Erythroblast (primary cell): ENCODE measurements around the gene AGAP1.

Experiments used
- DNase-seq, 2 experiments: peaks; one replicate each; lab custom pipeline; 2025; lab: John Stamatoyannopoulos, UW
- GATA1 ChIP-seq: IDR thresholded peaks from 2 replicates; pipeline ENCODE4 v1.6.1; 2011; ENCODE audit warnings: low read depth, mild to moderate bottlenecking, control low read depth, low read length, moderate library complexity
- POLR2A ChIP-seq: IDR thresholded peaks from 2 replicates; pipeline ENCODE4 v1.6.1; 2011; ENCODE audit warnings: mild to moderate bottlenecking, low read length

Gene AGAP1

DNA sequence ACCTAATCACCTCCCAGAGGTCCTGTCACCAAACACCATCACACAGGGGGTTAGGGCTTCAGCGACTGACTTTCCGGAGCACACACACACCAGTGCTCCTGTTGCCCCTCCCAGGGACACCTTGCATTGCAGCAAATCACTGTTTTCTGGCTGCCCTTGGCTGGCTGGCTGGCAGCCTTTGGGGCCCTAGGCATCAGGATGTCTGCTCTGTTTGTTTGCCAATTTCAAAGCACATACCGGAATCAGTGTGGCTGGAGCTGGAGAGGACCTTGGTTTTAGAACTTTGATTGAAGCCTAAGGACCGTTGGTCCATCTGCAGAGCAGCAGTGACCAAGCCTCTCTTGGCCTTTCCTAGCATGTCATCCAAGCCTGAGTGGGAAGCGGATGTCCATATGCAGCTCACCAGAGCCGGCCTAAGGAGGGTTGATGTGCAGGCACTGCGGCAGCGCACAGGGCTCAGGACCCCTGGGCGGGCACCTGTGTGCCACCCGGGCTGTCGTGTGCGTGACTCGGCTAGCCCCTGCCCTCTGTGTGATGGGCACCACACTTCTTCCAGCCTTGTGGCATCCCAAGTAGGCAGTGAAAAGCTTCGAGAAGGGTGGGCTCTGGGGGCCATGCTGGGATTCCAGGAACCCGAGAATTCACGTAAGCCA lies 612.2 kb downstream of the AGAP1 start:
- TF ChIP-seq POLR2A (no peak), GATA1 (no peak)
- no peak for DNase-seq

DNA sequence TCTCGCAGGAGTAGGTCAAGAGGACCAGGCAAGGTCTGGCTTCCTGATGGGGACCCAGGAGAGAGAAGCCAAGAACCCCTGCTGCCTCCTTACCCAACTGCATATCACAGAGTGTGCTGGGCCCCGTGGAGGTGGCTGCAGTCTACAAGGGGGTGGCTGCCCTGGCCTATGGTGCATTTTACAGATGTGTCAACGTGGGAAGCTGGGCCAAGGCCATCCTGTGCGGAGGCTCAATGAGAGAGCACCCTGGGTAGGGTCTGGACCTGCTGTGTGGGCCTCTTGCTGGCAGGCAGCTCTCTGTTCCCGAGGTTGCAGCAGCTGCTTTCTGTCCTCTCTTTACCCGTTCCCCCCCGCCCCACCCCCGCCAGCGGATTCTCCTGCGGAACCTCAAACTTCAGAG lies 612.9 kb downstream of the AGAP1 start:
- DNase-seq, result no peak

DNA sequence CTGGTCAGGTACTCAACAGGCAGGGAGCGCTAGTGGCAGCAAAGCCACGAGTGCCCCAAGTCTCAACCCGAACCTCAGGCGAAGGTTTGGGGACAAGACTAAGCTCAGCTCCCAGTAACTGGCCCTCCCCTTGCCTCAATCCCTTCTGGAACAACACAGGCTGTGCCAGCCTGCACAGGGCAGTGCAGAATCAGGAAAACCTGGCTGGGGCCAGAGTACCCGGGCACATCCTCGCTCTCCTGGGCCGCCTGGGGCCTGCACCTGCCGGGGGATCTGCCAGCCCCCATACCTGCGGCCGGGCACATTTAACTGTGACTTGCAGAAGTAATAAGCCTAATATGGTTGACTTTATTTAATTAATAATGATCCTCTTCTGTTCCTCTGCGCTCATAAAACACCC lies 613.7 kb downstream of the AGAP1 start:
- DNase-seq, result no peak
- TF ChIP-seq POLR2A (no peak), GATA1 (no peak)

More for the DNA sequence above, 612.9 kb downstream of the AGAP1 start:
- TF ChIP-seq GATA1, result no peak

DNA sequence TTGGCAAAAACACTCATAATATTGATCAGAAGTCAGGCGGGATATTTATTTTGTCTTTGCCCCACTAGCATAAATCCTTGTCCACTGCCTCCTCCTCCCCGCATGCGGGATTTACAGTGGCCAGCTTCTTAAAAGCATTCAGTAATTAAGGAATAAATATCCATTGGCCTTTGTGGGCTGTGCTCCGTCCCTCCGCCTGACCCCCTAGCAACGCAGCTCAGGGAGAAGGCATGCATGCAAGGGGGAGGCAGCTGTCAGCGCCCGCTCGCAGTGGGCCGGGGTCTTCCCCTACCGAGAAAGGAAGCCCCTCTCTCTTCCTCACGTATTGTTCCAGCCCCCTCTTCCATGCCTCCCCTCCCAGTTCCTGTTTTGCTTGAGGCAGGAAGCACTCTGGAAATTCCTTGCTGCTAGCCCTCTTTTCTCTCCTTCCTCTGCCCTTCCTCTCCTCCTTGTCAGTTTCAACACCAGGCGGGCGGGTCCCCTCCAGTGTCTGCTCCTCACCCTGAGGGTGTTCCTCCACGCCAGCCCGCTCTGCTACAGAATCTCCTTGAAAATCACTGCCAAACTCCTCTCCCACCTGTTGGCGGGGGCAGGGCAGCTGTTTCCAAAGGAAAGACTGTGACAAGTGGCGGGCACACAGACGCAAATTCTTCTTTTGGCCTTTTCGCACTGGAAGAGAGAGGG lies 614.2 kb downstream of the AGAP1 start:
- no peak for TF ChIP-seq POLR2A
- TF ChIP-seq GATA1, result no peak
- DNase-seq, result no peak

DNA sequence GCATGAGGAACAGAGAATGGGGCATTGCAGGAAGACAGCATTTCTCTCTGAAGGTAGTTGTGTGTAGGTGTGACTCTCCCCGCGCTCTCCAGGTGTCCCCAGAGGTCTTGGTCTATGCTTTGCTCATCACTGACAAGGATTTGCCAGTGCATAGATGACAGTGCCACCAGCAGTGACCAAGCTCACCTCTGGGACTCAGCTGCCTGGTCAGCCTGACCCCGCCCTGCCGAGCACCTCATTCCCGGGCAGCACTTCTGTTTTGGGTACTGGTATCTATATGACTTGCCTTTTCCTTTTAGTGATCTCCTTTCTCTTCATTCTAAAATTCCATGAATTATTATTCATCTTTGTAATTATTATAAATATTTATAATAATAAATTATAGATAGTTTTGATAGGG lies 615.2 kb downstream of the AGAP1 start:
- DNase-seq, result no peak
- TF ChIP-seq GATA1 (no peak), POLR2A (no peak)

DNA sequence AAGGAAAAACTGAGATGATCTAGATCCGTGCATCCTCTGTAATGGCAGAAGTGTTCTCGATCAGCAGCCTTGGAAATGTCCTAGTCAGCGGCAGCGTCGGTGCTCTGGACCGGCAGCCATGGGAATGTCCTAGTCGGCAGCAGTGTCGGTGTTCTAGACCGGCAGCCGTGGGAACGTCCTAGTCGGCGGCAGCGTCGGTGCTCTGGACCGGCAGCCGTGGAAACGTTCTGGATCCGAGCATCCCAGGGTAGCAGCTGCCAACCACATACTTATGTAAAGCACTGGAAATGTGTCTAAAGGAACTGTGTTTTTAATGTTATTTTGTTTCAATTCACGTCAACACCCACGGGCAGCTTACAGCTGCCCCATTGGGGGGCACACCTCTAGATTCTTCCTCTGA lies 615.6 kb downstream of the AGAP1 start:
- no peak for TF ChIP-seq POLR2A
- TF ChIP-seq GATA1, result no peak
- no peak for DNase-seq

DNA sequence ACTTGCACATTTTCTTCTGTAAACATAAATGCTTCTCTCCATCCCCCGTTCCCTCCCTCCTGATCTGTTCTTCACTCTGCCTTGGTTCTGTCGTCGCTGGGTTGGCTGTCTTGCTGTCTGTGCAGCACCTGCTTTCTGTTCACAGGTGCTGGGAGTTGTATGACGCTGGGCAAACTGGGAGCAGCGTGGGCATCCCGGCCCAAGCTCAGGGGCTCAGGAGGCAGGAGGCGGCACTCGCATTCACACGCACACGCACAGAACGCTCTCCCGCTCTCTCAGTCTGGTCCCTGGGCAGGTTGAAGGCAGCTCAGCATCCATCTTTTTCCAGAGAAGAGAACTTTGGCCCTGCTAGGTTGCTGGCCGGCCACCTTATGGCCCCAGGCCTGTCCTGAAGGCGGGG lies 618.6 kb downstream of the AGAP1 start:
- TF ChIP-seq GATA1 (no peak), POLR2A (no peak)
- no peak for DNase-seq

DNA sequence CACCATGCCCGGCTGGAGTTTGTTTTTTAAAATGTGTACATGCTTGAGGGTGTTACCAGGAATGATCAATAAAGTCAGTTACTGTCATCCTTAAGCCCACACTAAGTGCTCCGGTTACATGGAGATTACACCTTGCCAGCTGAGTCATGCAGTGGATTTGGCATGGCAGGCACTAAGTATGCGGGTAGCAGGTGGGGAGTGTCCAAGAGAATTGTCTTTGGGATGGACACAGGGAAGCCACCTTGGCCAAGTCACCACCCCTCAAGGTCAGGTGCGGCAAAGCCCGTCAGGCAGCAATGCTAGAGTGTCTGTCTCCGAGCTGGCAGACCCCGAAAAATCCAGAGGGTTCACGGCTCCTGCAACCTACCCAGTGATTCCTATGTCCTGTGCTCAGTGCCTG lies 619.6 kb downstream of the AGAP1 start:
- TF ChIP-seq GATA1 (no peak), POLR2A (no peak)
- DNase-seq, result no peak

DNA sequence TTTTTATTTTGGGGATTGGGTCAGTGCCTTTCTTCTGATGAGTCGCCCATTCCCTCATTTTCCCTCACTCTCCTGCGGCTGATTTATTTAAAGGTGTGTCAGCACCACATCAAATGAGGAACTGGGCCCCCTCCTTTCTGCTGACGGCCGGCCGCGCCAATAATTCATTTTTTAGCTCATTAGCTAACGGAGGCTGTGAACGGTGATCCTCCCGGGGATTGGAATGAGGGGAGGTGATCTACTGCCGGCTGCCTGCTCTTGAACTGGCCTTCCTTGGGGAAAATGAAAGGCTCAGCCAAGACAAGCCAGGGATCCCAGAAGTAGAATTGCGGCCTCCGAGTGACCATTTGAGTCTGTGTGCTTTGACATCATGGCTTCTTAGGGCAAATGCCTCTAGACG lies 620.1 kb downstream of the AGAP1 start:
- TF ChIP-seq POLR2A (no peak), GATA1 (no peak)
- DNase-seq, result no peak

DNA sequence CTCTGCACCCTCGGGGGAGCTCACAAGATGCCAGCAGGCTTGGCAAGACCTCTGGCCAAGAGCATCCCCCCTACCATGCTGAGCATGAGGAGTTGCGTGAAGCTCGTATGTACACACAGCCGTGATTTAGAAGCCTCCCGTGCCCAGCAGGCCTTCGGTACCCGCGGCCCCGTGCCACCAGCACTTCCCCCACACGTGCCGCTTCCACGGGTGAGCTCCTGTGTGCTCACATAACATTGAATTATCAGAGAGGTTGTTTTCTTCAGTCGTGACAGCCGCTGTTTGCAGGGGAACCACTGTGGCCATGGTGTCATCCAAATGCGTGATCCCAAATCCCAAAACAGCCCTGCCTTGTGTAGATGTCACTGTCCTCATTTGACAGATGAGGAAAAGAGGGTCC lies 621.1 kb downstream of the AGAP1 start:
- no peak for TF ChIP-seq GATA1
- TF ChIP-seq POLR2A, result no peak

DNA sequence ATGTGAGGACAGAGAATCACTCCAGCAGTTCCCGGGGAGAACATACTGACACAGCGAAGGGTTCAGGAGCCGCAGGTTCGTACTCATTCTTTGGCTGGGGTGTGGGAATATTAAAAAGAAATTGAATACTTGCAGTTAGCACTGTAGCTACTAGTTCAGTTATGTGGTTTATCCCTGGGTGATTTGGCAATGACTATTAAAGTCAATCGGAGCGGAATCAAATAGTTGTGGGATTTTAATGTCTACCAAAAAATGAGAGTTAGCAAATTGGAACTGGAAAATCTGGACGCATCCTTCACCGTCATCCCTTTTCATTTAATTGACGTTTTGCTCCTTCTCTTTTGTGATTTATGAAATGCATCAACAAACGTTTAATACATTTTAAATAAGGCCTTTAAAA lies 623.6 kb downstream of the AGAP1 start:
- TF ChIP-seq POLR2A, result no peak
- no peak for TF ChIP-seq GATA1
- DNase-seq, result no peak

More for the DNA sequence above, 621.1 kb downstream of the AGAP1 start:
- no peak for DNase-seq

DNA sequence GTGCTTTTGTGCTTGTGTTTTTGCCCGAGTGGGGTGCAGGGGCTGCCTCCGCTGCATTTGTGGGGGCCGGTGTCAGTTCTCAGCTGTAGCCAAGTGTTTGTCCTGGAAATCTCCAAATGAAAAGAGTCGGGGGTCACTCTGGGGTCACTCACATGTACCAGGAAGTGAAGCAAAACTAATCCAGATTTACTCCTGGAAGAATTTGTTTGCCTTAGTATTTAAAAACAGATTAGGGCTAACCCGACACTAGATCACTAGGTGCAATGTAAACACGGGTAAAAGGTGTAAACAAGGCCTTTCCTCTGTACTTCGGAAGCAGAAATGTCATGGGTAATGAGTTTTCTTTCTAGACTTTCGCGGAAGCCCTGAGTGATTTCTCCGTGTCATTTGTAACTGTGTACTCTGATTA lies 624.0 kb downstream of the AGAP1 start:
- TF ChIP-seq POLR2A (no peak), GATA1 (no peak)
- no peak for DNase-seq

DNA sequence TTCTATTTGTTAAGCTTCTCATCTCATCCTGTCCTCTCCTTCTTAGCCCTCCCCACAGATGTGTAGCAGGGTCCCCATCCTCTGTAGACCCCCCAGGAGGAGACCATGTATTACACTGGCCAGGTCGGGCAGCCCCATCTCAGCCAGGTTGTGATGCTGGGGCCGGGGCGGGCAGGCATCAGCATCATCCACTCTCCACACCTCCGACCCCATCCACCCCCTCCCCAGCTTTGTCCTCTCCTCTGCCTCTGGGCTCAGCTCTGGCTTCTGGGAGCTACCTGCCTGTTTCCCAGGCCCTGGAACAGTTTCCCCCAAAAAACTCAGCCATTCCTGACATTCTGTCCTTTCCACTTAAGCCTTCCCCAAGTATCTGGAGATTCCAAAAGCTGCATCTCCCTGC lies 625.2 kb downstream of the AGAP1 start:
- TF ChIP-seq GATA1, result no peak
- TF ChIP-seq POLR2A, result no peak
- DNase-seq, result no peak

DNA sequence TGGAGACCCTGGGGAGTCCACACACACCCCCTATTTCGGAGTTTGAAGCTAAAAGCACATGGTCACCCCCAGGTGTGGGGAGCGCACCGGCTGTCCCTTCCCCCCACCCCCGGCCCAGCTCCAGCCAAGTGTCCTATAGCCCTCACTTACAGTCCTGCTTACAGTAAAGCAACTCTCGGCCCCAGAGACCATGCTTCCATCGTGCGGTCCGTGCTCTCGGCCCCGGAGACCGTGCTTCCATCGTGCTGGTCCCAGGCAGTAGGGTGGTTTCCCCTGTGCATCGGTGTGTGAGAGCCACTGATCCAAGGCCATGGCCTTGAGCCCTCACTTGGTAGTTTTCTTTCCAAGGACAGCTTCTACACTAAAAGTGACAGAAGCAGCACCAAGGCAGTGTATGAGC lies 625.6 kb downstream of the AGAP1 start:
- no peak for DNase-seq
- TF ChIP-seq POLR2A (no peak), GATA1 (no peak)

DNA sequence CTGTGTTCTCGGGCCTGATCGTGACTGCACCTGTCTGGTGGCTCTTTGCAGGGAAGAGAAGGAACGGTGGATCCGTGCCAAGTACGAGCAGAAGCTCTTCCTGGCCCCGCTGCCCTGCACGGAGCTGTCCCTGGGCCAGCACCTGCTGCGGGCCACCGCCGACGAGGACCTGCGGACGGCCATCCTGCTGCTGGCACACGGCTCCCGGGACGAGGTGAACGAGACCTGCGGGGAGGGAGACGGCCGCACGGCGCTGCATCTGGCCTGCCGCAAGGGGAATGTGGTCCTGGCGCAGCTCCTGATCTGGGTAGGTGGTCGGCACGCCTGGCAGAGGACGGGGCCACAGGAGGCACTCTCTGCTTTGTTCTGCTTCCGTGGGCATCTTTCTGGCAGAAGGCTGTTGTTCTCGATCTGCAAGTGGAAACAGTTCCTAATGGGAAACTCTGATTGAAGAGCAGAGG lies 626.3 kb downstream of the AGAP1 start:
- no peak for DNase-seq
- TF ChIP-seq GATA1 (no peak), POLR2A (no peak)

DNA sequence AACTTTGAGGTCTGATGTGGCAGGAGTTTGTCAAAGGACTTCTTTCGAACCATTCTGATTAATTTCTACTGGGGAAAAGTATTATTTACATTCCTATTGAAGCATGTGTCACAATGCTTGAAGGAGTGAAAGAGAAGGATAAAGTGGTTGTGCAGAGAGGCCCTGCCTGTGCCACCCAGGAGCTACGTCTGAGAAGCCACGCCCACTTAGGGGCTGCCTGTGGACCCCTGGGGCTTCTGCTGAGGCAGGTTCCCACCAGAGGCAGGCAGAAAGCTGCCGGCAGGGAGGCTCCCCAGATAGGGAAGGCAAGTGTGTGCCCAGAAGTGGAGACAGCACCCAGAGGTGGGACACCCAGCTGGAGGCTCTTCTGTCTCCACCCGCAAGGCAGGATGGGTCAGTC lies 627.0 kb downstream of the AGAP1 start:
- TF ChIP-seq GATA1 (no peak), POLR2A (no peak)
- no peak for DNase-seq
